ENCODE measurements around the gene FAM13B. TPM values are rescaled to one million over a fixed set of nuclear protein-coding genes. Genes with fewer than 3 reads are reported as not detected.
"Not testable (repeated sequence)": the region's sequence is repeated elsewhere in the genome, so short reads cannot be mapped to it uniquely, and the experiment has no call there.

FAM13B gene
- total RNA-seq, 2 donors from 2014 or later: 15.4 to 17.5 TPM

DNA sequence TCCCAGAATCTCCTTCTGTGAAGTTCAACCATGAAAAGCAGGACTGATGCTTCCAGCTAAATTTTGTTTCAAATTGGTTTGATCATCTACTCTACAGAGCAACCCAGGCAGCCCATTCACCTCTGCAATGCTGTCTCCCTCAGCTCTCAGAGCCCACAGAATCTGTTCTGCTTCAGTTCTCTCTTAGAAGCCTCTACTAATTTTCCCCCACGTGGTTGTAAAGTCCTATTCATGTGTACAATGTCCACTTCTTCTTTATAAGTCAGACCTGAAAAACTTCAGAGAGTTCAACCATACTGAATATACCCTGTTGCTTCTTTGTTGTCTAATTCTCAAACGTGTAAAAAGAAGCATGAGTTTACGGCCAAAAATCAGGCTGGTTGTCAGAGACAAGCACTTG is 21.3 kb upstream of the FAM13B start:
- H3K27me3 ChIP-seq: no peaks in the 10 kb centered on the region
- TF ChIP-seq, protein P1, sequence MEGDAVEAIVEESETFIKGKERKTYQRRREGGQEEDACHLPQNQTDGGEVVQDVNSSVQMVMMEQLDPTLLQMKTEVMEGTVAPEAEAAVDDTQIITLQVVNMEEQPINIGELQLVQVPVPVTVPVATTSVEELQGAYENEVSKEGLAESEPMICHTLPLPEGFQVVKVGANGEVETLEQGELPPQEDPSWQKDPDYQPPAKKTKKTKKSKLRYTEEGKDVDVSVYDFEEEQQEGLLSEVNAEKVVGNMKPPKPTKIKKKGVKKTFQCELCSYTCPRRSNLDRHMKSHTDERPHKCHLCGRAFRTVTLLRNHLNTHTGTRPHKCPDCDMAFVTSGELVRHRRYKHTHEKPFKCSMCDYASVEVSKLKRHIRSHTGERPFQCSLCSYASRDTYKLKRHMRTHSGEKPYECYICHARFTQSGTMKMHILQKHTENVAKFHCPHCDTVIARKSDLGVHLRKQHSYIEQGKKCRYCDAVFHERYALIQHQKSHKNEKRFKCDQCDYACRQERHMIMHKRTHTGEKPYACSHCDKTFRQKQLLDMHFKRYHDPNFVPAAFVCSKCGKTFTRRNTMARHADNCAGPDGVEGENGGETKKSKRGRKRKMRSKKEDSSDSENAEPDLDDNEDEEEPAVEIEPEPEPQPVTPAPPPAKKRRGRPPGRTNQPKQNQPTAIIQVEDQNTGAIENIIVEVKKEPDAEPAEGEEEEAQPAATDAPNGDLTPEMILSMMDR (IDR thresholded peaks at IDR 0.05): no peak
- no peaks in the 10 kb centered on the region for H3K9me3 ChIP-seq
- no peak overlapping the region for H3K27ac ChIP-seq
- intact Hi-C loops (cut with DNase I): no loop called here
- no peaks in the 10 kb centered on the region for H3K4me1 ChIP-seq
- DNase-seq: no peak
- H3K36me3 ChIP-seq: no peaks in the 10 kb centered on the region
- no peak overlapping the region for H3K9ac ChIP-seq (ENCODE audit: low read depth in 2 of 2, low read length in 2 of 2)
- no peak overlapping the region for H3K4me3 ChIP-seq

DNA sequence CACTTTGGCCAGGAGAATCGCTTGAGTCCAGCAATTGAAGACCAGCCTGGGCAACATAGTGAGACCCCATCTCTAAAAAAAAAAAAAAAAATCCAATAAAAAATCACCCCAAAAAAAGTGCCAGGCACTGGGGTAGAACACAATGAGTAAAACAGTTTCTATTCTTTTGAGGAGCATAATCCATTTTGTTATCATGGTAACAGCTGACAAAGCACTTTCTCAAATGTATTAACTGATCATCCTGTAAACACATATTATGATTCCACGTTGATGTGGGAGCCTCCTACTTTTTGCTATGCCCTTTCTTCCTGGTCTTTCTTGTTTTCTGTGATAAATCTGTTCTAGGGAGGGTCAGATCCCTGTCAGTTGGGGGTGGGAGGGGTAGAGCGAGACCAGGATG is 20.7 kb upstream of the FAM13B start:
- no peaks in the 10 kb centered on the region for H3K27me3 ChIP-seq
- TF ChIP-seq, protein P1 (IDR thresholded peaks at IDR 0.05): no peak
- H3K27ac ChIP-seq: no peak overlapping the region
- H3K9me3 ChIP-seq: no peaks in the 10 kb centered on the region
- no peak overlapping the region for H3K9ac ChIP-seq (ENCODE audit: low read depth in 2 of 2, low read length in 2 of 2)
- no peak for DNase-seq
- H3K4me3 ChIP-seq: no peak overlapping the region
- no peaks in the 10 kb centered on the region for H3K4me1 ChIP-seq
- intact Hi-C loops (cut with DNase I): no loop called here
- no peaks in the 10 kb centered on the region for H3K36me3 ChIP-seq

DNA sequence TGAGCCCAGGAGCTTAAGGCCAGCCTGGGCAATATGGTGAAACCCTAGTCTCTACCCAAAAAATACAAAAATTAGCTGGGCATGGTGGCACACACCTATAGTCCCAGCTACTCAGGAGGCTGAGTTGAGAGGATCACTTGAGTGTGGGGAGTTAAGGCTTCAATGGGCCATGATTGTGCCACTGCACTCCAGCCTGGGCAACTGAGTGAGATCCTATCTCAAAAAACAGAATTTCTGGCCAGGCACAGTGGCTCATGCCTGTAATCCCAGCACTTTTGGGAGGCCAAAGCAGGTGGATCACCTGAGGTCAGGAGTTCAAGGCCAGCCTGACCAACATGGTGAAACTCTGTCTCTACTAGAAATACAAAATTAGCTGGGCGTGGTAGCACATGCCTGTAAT is 19.8 kb upstream of the FAM13B start:
- H3K27ac ChIP-seq; H3K27me3 ChIP-seq; H3K9ac ChIP-seq (ENCODE audit: low read depth in 2 of 2, low read length in 2 of 2); H3K9me3 ChIP-seq; H3K36me3 ChIP-seq; intact Hi-C loops (cut with DNase I); H3K4me3 ChIP-seq; DNase-seq; H3K4me1 ChIP-seq: not testable (repeated sequence)

DNA sequence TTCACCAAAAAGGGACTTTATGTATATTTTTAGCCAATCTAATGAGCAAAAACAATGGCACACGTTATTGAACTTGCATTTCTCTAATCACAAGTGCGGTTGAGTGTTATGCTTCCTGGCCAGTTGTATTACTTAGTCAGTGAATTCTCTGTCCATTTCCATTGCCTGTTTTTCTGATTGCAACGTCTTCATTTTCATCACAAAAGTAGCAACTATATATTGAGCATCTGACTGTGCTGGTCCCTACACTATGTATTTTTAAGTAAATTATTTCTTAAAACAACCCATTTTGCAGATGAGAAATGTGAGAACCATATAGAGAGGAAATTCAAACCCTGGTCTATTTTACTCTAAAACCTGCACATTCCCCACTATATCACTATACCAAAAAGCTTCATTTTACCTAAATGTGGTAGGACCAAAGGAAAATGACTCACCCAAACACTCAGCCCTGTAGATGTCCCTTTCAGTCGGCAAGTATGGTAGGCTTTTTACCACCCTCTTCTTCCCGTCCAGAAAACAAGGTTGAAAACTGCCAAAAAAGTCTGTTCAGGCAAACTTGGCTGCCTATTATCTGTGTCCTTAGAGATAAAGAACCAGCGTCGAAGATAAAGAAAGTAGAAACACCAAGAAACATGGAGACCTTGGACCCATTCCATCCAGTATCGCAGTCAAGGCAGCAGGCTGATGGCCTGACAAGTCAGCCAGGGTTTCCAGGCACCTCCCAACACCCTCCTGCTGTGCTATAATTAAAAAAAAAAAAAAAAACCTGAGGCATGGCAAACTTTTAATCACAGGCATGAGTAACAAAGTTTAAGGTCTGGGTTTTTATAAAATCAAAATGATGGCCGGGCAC is 18.8 kb upstream of the FAM13B start:
- Histone ChIP-seq H3K4me1 (no peaks in the 10 kb centered on the region), H3K4me3 (no peak overlapping the region), H3K27ac (no peak overlapping the region), H3K27me3 (no peaks in the 10 kb centered on the region), H3K9me3 (no peaks in the 10 kb centered on the region), H3K9ac (ENCODE audit: low read depth in 2 of 2, low read length in 2 of 2) (no peak overlapping the region), H3K36me3 (no peaks in the 10 kb centered on the region)
- TF ChIP-seq, protein P1 (IDR thresholded peaks at IDR 0.05): no peak
- no peak for DNase-seq
- intact Hi-C loops (cut with DNase I): no loop called here

DNA sequence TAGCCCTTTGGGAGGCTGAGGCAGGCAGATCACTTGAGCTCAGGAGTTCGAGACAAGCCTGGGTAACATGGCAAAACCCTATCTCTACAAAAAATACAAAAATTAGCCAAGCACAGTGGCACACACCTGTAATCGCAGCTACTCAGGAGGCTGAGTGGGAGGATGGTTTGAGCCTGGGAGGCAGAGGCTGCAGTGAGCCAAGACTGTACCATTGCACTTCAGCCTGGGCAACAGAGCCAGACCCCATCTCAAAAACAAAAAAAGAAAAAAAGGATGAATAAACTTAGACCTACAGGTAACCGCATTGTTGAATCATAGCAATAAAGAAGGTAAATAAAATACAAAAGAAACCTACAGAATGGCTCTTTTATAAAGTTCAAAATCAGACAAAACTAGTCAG is 12.4 kb upstream of the FAM13B start:
- intact Hi-C loops (cut with DNase I); H3K27me3 ChIP-seq; H3K27ac ChIP-seq; H3K4me1 ChIP-seq; H3K4me3 ChIP-seq; H3K9me3 ChIP-seq; H3K36me3 ChIP-seq; H3K9ac ChIP-seq (ENCODE audit: low read depth in 2 of 2, low read length in 2 of 2); DNase-seq: not testable (repeated sequence)

DNA sequence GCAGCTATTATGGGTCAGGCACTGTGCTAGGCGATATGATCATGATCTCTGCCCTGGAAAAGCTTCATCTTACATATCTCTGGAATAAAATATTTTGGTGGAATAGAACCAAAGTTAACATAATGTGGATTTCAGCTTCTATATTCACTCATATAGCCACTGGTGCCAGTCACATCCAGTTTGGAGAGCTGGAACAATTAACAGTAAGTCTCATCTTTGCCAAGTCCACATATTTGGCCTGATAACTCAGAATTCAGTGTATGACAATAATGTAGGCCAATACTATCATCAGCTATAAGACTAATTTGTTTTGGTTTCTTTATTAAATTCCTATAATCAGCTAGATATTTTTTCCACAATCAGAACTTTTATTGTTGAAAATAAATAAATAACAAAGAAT is 5.9 kb upstream of the FAM13B start:
- H3K9ac ChIP-seq (ENCODE audit: low read depth in 2 of 2, low read length in 2 of 2): no peak overlapping the region
- H3K4me1 ChIP-seq: no peaks in the 10 kb centered on the region
- H3K27me3 ChIP-seq: no peaks in the 10 kb centered on the region
- TF ChIP-seq, protein P1 (IDR thresholded peaks at IDR 0.05): no peak
- intact Hi-C loops (cut with DNase I): loop anchor here (2.0 kb wide), 1 partner anchor 30 kb away; no protein-coding TSS in a partner anchor
- no peak overlapping the region for H3K4me3 ChIP-seq
- no peak overlapping the region for H3K27ac ChIP-seq
- no peaks in the 10 kb centered on the region for H3K36me3 ChIP-seq
- DNase-seq: no peak
- H3K9me3 ChIP-seq: no peaks in the 10 kb centered on the region

All from colonic mucosa (tissue), 4 donors.